ENCODE results near the gene FAM170B.

FAM170B gene

GRCh38 chr10:49173853-49174252, 40.0 kb upstream of the FAM170B start:
- TF ChIP-seq ZC3H10 (CRISPR knock-in tag; IDR thresholded peaks at IDR 0.05) (no peak), CSDC2 (CRISPR knock-in tag; IDR thresholded peaks at IDR 0.05) (no peak), TOX (CRISPR knock-in tag; IDR thresholded peaks at IDR 0.05; ENCODE audit: borderline replicate concordance) (no peak), ZFP3 (CRISPR knock-in tag; IDR thresholded peaks at IDR 0.05) (no peak)
- ATAC-seq = no peak

GRCh38 chr10:49173201-49173772, 39.5 kb upstream of the FAM170B start:
- no peak for TF ChIP-seq OSR1 (CRISPR knock-in tag; IDR thresholded peaks at IDR 0.05)
- no peak for TF ChIP-seq GLIS3 (CRISPR knock-in tag; IDR thresholded peaks at IDR 0.05)
- no peak for TF ChIP-seq SNAI2 (CRISPR knock-in tag; IDR thresholded peaks at IDR 0.05)
- no peak for TF ChIP-seq ZNF70 (CRISPR knock-in tag; IDR thresholded peaks at IDR 0.05)
- TF ChIP-seq ZFP30 (CRISPR knock-in tag; IDR thresholded peaks at IDR 0.05) = no peak
- no peak for TF ChIP-seq ZC3H10 (CRISPR knock-in tag; IDR thresholded peaks at IDR 0.05)
- TF ChIP-seq CSRNP3 (CRISPR knock-in tag; IDR thresholded peaks at IDR 0.05) = no peak
- no peak for TF ChIP-seq CREB5 (CRISPR knock-in tag; IDR thresholded peaks at IDR 0.05; ENCODE audit: low read depth)
- no peak for ATAC-seq

- no peak for ATAC-seq
- TF ChIP-seq ARNTL (CRISPR knock-in tag; IDR thresholded peaks at IDR 0.05; ENCODE audit: borderline replicate concordance, low read depth) (no peak), CREB5 (CRISPR knock-in tag; IDR thresholded peaks at IDR 0.05; ENCODE audit: low read depth) (no peak), ZNF70 (CRISPR knock-in tag; IDR thresholded peaks at IDR 0.05) (no peak), OSR1 (CRISPR knock-in tag; IDR thresholded peaks at IDR 0.05) (no peak), TCF4 (CRISPR knock-in tag; IDR thresholded peaks at IDR 0.05; ENCODE audit: borderline replicate concordance) (no peak), ZFP3 (CRISPR knock-in tag; IDR thresholded peaks at IDR 0.05) (no peak), ISL1 (CRISPR knock-in tag; IDR thresholded peaks at IDR 0.05) (no peak), ZFP30 (CRISPR knock-in tag; IDR thresholded peaks at IDR 0.05) (no peak), TSHZ2 (CRISPR knock-in tag; IDR thresholded peaks at IDR 0.05) (no peak), PPARA (CRISPR knock-in tag; IDR thresholded peaks at IDR 0.05; ENCODE audit: borderline replicate concordance) (no peak), TOX (CRISPR knock-in tag; IDR thresholded peaks at IDR 0.05; ENCODE audit: borderline replicate concordance) (no peak), CSRNP3 (CRISPR knock-in tag; IDR thresholded peaks at IDR 0.05) (no peak), POU6F1 (CRISPR knock-in tag; IDR thresholded peaks at IDR 0.05; ENCODE audit: borderline replicate concordance, low read depth) (no peak), ZNF565 (CRISPR knock-in tag; conservative IDR thresholded peaks at IDR 0.05; ENCODE audit: low read depth) (no peak), CSDC2 (CRISPR knock-in tag; IDR thresholded peaks at IDR 0.05) (no peak), RARB (CRISPR knock-in tag; IDR thresholded peaks at IDR 0.05) (no peak), ZNF8 (CRISPR knock-in tag; IDR thresholded peaks at IDR 0.05) (no peak), ESRRG (CRISPR knock-in tag; IDR thresholded peaks at IDR 0.05) (no peak), PATZ1 (CRISPR knock-in tag; IDR thresholded peaks at IDR 0.05; ENCODE audit: borderline replicate concordance) (no peak)
These were observed 38.9 kb upstream of the FAM170B start for GRCh38 chr10:49172777-49173132.

Data from SK-N-SH treated with all-trans-retinoic acid at 6 μM for 48 hours (cell line).